ENCODE results near the gene SPATA24.

GRCh38 chr5:139404484-139404840, 573 bp upstream of the SPATA24 start:
- TF ChIP-seq CTCF (IDR thresholded peaks at IDR 0.05 in 2 of 3, conservative IDR thresholded peaks at IDR 0.05 in 1 of 3; ENCODE audit: borderline replicate concordance in 1 of 3, insufficient read depth in 1 of 3, low read depth in 2 of 3, low read length in 2 of 3) (no peak), EZH2 (IDR thresholded peaks at IDR 0.05) (no peak), REST (IDR thresholded peaks at IDR 0.05; ENCODE audit: low read depth) (no peak), ZNF274 (IDR thresholded peaks at IDR 0.05; ENCODE audit: low read depth, low read length) (no peak), ELF1 (IDR thresholded peaks at IDR 0.05; ENCODE audit: borderline replicate concordance, low read depth) (no peak), JUND (IDR thresholded peaks at IDR 0.05) (no peak), CEBPB (IDR thresholded peaks at IDR 0.05; ENCODE audit: low read depth) (no peak), SIN3A (IDR thresholded peaks at IDR 0.05; ENCODE audit: low read depth) (no peak)
